HG03159 (cell line): Measurements from ENCODE around the gene FXN.
"Not testable (repeated sequence)": the region's sequence is repeated elsewhere in the genome, so short reads cannot be mapped to it uniquely, and the experiment has no call there.

Experiments used
- ATAC-seq: cut with Tn5 transposase; IDR thresholded peaks from one replicate; pipeline ENCODE4 v1.9.1; 2021; ENCODE audit warnings: mild to moderate bottlenecking, moderate library complexity; ENCODE audit not compliant: unreplicated experiment

FXN gene

DNA sequence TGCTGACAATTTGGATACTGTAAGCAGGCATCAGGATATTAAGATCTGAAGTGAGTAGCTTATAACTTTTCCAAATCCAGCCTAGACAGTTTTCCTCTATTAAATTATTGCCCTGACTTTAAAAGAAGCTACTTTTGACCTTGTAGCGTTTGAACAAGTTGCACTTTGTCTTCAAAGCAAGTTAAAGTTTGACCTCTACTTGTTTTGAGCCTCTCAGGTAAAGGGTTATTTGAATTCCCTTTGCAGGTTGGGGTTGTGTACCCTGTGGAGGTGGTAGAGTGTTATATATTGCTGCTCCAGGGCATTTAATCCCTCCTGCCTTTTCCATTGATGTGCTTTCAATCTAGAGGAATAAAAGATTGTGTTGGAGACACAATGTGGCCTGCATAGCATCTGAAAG lies 30.1 kb downstream of the FXN start:
- ATAC-seq, result no peak

- ATAC-seq, result no peak
Observed at GRCh38 chr9:69066955-69067354, 31.4 kb downstream of the FXN start.

DNA sequence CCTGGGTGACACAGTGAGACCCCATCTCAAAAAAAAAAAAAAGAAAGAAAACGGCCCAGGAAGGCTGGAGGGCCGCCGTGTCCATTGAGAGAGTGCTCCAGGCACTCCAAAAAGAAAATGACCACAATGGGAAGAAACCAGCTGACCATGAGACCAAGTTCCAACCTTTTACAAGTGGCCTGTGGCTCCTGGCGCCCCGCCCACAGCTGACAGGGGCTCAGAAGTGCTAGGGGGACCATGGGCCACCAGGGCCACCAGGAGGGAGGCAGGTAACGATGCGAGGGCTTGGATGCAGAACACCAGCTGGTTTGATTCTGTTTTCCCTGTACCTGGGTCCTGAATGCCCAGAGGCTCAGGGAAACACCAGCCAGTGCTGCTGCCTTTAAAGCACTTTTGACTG lies 34.6 kb downstream of the FXN start:
- ATAC-seq, result no peak

- ATAC-seq, result no peak
Observed at GRCh38 chr9:69071059-69071458, 35.5 kb downstream of the FXN start.

DNA sequence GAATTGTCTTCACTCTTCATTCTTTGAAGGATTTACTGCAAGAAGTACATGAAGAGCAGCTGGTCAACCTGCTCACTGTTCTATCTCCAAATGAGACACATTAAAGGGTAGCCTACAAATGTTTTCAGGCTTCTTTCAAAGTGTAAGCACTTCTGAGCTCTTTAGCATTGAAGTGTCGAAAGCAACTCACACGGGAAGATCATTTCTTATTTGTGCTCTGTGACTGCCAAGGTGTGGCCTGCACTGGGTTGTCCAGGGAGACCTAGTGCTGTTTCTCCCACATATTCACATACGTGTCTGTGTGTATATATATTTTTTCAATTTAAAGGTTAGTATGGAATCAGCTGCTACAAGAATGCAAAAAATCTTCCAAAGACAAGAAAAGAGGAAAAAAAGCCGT lies 37.6 kb downstream of the FXN start:
- ATAC-seq, result no peak

GRCh38 chr9:69074801-69075200 lies 39.2 kb downstream of the FXN start:
- ATAC-seq, result no peak

GRCh38 chr9:69076550-69076949 lies 41.0 kb downstream of the FXN start:
- ATAC-seq, result no peak

DNA sequence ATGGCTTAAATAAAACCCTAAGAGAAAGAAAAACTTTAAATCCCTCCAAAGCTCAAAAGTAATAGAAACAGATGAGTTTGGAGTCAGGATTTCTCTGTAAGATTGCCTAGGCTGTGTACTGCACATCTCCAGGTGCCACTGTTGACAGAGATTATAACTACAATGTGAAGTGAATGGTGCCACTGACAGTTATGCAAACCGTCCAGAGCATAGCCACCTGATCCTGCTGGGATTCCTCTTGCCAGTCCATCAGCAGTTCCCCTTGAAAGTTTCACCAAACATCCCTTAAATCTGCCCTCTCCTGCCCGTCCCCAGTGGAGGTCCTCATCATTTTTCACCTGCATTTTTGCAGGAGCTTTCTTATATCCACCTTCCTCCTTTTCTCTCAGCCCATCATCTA lies 42.5 kb downstream of the FXN start:
- no peak for ATAC-seq

DNA sequence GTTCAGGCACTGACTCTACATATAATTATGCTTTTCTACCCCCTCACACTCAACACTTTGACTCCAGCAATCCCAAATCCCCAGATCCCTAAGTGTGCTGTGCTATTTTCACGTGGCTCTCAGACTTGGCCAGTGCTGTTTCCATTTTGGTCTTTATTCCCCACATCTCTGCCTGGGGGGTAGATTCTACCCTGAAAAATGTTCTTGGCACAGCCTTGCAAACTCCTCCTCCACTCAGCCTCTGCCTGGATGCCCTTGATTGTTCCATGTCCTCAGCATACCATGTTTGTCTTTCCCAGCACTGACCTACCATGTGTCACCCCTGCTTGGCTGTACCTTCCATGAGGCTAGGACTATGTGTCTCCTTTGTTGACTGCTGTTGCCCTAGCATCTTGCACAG lies 43.0 kb downstream of the FXN start:
- no peak for ATAC-seq

GRCh38 chr9:69079186-69079585 lies 43.6 kb downstream of the FXN start:
- ATAC-seq, result no peak

DNA sequence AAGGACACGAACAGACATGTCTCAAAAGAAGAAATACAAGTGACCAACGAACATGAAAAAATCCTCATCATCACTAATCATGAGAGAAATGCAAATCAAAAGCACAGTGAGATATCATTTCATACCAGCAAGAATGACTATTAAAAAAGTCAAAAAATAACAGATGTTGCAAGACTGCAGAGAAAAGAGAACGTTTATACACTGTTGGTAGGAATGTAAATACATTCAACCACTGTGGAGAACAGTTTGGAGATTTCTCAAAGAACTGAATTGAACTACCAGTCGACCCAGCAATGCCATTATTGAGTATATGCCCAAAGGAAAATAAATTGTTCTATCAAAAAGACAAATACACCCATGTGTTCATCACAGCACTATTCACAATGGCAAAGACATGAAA lies 45.7 kb downstream of the FXN start:
- no peak for ATAC-seq

DNA sequence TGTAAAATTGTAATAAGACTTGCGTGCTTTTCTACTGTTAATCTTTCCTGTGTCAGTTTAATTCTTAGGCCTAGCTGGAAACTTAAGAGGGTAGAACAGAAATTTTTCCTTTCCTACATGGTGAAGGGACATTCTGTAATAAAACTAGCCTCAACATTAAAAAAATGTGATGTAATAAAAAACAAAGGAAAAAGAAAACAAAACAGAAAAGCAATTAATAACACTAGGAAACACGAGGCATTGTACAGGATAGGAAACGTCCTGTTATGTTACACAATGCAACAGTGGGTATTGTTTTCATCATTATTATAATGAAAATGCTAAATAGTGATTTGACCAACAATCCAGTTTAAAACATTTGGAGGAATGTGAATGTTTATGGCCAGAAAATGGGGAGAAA lies 47.8 kb downstream of the FXN start:
- no peak for ATAC-seq

- ATAC-seq, result no peak
Observed at GRCh38 chr9:69085569-69086283, 50.2 kb downstream of the FXN start.

GRCh38 chr9:69086312-69086711 lies 50.8 kb downstream of the FXN start:
- ATAC-seq, result no peak

GRCh38 chr9:69086769-69087168 lies 51.2 kb downstream of the FXN start:
- ATAC-seq, result no peak

DNA sequence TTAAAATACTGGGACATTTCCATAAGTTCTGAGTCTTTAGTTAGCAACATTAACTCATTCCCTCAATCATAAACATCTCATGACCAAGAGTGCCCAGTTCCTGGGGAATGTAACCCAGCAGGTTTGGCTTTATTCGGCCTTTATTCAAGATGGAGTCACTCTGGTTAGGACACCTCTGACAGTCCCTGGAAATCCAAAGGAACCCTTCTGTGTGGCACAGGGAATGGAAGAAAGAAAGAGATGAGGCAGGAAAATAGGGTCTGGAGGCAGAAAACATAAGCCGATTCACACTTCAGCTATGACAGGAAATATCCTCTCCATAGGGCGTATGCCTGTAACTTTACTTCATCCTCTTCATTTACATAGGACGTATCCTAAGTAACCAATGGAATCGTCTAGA lies 53.5 kb downstream of the FXN start:
- no peak for ATAC-seq

DNA sequence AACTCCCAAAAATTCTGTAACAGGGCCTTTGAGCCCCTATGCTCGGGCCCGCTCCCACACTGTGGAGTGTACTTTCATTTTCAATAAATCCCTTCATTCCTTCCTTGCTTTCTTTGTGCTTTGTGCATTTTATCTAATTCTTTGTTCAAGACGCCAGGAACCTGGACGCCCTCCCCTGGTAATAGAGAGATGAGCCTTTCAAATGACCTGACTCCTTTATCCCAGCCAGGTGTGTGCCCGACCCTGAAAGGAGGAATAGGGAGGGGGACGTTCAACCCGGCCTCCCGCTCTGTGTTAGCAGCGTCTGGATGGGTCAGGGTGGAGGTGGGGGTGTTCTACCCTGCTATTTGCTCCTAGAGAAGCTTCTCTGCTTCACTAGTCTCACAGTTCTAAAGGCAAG lies 53.9 kb downstream of the FXN start:
- no peak for ATAC-seq

DNA sequence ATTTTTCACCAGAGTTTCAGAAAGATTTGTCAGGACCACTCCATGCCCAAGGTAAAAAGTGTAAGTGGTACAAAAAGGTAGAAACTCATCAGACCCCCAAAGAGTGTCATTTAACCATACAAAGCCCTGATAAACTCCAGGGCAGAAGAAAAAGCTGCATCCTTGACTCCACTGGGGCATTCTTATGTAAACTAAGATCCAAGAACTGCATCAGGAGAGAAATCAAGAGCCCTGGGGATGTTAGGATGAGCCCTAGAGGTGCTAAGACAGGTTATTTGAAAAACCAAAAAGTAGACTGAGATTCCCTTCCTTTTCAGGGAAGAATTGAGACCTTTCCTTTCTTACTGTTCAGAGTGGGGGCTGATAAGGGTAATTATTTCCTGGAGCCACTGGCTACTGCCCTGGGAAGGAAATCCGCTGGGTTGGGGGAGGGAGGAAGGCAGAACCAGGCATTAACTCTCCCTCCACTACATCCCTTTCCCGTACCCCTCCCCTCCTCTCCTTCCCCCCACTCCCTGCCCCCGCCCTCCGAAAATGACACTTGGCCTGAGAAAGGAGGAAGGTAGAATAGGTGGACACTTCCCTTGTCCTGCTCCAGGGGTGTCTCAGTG lies 54.7 kb downstream of the FXN start:
- no peak for ATAC-seq

DNA sequence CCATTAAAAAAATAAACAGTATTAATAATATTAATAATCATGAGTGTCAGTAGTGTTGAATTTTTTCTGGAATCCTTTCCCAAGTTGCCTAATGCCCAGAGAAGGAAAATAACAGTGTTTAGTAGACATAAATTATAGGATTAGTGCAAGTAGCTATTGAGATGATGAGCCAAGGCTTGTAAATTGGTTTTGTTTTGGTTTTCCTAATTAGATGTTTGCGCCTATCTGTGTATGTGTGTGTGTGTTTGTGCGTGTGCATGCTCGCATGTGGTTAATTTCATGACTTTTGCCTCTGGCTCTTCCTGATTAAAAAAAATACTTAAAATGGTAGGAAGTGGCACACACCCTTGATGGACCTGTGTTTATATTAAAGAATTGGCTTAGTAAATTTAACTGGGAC lies 55.4 kb downstream of the FXN start:
- no peak for ATAC-seq

GRCh38 chr9:69093471-69094103 lies 58.0 kb downstream of the FXN start:
- no peak for ATAC-seq

- ATAC-seq, result not testable (repeated sequence)
Observed at GRCh38 chr9:69094361-69095135, 59.0 kb downstream of the FXN start.

GRCh38 chr9:69097064-69097463 lies 61.5 kb downstream of the FXN start:
- no peak for ATAC-seq
